Activated CD4-positive, alpha-beta T cell treated with anti-CD3 and anti-CD28 coated beads for 1 hour (primary cell): ENCODE measurements around the gene ZNF654.
A peak's percentile ranks its signal among the peaks of the same experiment; 100 is the strongest.
"Not testable (repeated sequence)": the region's sequence is repeated elsewhere in the genome, so short reads cannot be mapped to it uniquely, and the experiment has no call there.

Experiments used
- DNase-seq: peaks from one replicate; pipeline ENCODE4 v3.0.0-alpha.2; 2020

ZNF654 gene

GRCh38 chr3:88058581-88059379 lies at the start of gene ZNF654, which contains the start of gene CGGBP1:
TSS of gene ZNF654 (plus strand) at chr3:88059255. CDS start at chr3:88059320, 65 bp downstream.
TSS of gene CGGBP1 (minus strand) at chr3:88059005. CDS start at chr3:88055976, 3,029 bp downstream.
- DNase-seq = peak; percentile 98

GRCh38 chr3:88010810-88011209 lies 48.2 kb upstream of the ZNF654 start:
- DNase-seq = no peak

- DNase-seq = no peak
Observed at GRCh38 chr3:88013592-88013991, 45.5 kb upstream of the ZNF654 start.

GRCh38 chr3:88015656-88016055 lies 43.4 kb upstream of the ZNF654 start:
- not testable (repeated sequence) for DNase-seq

DNA sequence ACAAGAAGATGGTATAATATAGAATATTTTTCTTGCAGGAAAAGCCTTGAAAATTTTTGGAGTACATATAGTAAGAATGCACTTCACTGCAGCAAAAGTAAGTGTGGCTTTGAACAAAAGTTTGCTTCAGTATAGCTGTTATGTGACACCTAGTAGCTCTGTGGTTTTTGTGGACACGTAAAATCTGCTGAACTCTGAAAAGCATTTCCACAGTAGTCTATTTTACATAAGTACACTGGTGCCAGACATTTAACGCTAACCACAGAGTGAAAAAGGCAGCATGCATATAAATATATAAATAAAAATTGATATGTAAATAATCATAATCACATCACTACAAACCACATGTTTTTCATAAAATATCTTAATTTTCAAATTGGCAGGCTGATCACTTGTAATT lies 40.0 kb upstream of the ZNF654 start:
- DNase-seq = no peak

DNA sequence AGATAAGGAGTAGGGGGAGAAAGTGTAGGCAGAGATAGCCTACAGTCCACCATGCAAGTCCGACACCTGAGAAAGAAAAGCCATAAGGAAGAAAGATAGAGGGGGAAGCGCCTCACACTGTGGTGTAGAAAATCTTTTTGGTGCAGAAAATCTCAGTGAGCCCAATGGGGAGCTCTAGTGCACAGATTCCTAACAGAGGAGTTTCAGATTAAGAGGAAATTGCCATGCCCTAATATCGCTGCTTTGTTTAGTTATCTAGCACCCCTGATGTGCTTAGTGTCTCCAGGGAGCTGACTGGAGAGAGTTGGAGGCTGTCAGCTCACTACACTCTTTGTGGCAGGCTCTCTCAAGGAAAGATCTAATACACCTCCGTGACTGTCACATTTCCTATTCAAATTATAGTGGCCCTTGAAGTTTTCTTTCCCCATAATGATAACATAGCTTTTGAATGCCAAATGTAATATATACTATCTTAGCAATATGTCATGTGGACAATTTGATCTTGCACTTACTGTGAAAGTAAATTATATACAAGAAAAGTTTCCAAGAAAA lies 34.0 kb upstream of the ZNF654 start:
- DNase-seq = no peak

DNA sequence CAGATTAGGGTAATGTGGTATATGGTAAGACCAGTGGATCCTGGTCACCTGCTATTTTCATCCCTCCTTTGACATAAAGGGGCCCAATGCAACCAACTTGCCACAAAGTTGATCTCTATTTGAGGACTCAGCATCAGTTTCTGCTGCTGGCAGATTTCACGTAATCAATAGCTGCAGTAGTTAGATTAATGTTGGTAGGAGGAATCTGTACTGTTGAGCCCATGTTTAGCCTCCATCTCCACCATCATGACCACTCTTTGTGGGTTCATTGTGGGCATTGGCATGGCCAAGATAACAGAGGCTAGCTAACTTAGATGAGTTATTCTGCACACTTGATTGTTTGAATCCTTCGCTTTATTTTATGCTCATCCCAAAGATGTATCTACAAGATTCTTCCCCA lies 30.2 kb upstream of the ZNF654 start:
- no peak for DNase-seq

GRCh38 chr3:88030210-88030609 lies 28.8 kb upstream of the ZNF654 start:
- no peak for DNase-seq

- DNase-seq = no peak
Observed at GRCh38 chr3:88031642-88032077, 27.4 kb upstream of the ZNF654 start.

DNA sequence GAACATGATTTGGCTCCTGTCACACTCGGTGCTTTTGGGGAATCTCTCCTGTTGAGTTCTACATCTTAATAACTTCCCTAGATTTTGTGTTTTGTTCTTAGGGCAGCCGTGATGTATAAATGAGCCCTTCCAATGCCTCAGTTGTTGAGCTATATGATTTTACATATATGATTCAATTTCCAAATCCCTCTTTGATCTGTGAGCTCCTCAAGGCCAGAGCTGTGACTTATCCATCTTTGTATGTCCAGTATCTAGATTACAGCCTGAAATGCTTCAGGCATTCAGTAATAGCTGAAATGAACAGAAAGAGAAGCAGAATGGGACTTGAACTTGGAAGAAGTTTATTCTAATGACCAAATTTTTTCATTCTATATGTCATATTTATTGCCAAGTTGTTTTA lies 26.8 kb upstream of the ZNF654 start:
- DNase-seq = no peak

DNA sequence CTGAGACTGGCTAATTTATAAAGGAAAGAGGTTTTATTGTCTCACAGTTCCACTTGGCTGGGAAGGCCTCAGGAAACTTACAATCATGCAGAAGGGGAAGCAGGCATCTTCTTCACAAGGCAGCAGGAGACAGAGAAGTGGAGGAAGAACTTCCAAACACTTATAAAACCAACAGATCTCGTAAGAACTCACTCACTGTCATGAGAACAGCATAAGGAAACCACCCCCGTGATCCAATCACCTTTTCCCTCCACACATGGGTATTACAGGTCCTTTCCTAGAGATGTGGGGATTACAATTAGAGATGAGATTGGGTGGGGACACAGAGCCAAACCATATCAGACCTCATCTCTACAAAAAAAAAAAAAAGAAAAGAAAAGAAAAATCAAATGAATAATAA lies 26.0 kb upstream of the ZNF654 start:
- no peak for DNase-seq

DNA sequence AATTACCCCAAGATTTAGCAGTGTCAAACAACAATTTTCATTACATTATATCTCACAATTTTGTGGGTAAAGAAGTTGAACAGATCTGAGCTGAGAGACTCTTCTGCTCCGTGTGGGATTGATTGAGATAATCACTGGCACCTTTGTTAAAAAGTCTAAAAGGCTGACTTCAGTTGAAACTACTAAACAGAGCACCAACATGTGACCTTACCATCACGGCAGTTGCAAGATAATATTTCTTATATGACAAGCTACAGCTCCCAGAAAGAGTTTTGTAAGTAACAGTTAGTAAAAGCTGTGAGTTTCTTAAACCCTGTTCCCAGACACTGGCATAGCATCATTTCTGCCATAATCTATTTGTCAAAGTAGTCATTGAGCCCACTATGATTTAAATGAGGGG lies 25.2 kb upstream of the ZNF654 start:
- no peak for DNase-seq

DNA sequence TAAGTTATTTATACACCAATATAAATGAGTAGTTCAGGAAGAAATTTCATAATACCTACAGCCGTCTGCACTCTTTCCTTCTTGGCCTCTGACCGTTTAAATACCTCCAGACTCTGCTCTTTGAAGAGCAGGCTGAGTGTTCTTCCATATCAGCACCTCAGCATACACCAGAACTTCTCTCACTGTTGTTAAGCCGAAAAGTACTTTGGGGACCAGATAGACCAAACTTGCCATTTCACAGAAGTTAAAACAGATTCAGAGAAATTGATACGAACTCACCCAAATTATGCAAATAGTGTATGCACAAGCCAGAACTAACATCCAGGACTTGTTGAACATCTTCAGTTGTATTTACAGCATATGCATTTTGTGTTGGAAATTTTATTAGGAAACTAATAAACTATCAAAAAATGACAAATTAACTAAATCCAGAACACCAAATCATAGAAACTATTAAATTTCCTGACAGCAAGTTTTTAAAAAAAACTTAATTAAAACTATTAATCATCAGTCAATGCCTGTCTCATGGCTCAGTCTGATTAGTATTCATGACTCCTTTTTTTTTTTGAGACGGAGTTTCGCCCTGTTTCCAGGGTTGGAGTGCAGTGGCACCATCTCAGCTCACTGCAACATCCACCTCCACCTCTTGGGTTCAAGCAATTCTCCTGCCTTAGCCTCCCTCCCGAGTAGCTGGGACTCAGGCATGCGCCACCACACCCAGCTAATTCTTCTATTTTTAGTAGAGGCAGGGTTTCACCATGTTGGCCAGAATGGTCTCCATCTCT lies 24.4 kb upstream of the ZNF654 start:
- DNase-seq = no peak

GRCh38 chr3:88036221-88036620 lies 22.8 kb upstream of the ZNF654 start:
- no peak for DNase-seq

DNA sequence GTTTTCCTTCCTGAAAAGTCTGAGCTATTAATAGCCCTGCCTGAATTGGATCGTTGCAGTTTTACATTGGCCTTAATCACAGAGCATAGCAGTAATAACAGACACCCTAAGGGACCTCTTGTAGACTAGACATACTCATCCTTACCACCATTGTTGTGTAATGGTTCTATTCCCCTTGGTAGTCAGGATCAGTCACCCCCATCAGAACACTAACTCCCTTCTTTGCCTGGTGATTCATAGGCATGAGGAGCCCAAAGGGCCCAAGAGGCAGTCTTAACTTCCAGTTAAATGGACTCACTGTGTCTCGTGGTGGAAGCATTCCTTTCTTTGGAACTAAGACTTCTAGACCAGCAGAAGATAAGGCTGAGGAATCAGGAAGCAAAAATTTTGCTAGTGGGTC lies 20.5 kb upstream of the ZNF654 start:
- DNase-seq = no peak

DNA sequence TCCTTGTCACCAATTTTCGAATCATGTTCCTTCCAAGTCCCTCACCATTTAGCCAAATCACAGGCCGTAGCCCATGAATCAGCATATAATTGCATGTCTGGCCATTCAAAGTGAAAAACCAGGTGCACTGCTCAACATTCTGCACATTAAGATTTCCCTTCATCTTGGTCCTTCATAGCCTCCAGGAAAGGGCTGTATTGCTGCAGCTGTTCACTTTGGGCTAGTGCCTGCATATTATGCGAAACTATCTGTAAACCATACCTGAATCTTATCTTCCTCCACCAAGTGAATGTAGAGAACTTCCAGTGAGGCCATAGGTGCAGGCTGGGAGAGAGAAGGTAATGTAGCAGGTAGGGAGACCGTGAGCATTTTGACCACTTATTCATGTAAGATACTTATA lies 18.5 kb upstream of the ZNF654 start:
- DNase-seq = no peak

GRCh38 chr3:88041005-88041404 lies 18.1 kb upstream of the ZNF654 start:
- no peak for DNase-seq

DNA sequence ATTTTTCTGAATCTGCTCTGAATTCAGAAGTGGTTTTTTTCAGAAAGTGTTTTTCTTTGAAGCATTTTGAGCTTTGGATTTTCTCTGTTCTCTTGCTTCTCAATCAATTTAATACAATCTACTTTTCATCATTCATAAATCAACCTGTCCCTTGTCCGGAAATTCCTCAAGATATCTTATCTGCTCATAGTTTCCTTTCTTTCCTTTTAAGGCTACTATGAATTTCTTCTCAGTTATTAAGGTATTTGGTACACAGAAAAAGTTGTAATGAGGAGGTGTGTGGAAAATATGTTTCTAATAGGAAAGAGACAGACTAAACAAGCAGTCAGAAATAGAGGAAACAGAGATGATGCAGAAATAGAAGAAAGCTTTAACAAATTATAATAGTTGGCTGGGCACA lies 14.6 kb upstream of the ZNF654 start:
- no peak for DNase-seq

GRCh38 chr3:88046766-88047165 lies 12.3 kb upstream of the ZNF654 start:
- no peak for DNase-seq

GRCh38 chr3:88057630-88058305 lies 1.3 kb upstream of the ZNF654 start:
- DNase-seq = no peak

DNA sequence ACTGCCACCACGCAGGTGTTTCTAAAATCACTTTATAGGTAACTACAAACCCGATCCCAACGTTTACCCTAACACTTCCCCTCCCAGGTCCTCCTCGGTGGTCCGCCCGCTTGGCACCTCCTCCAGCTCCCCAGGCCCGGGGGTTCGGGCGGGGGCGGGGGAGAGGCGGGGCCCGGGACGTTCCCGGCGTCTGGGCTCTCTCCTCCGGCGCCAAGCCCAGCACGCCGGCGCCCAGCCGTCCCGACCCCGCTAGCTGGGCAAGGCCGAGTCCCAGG lies 812 bp upstream of the ZNF654 start:
- DNase-seq = no peak

DNA sequence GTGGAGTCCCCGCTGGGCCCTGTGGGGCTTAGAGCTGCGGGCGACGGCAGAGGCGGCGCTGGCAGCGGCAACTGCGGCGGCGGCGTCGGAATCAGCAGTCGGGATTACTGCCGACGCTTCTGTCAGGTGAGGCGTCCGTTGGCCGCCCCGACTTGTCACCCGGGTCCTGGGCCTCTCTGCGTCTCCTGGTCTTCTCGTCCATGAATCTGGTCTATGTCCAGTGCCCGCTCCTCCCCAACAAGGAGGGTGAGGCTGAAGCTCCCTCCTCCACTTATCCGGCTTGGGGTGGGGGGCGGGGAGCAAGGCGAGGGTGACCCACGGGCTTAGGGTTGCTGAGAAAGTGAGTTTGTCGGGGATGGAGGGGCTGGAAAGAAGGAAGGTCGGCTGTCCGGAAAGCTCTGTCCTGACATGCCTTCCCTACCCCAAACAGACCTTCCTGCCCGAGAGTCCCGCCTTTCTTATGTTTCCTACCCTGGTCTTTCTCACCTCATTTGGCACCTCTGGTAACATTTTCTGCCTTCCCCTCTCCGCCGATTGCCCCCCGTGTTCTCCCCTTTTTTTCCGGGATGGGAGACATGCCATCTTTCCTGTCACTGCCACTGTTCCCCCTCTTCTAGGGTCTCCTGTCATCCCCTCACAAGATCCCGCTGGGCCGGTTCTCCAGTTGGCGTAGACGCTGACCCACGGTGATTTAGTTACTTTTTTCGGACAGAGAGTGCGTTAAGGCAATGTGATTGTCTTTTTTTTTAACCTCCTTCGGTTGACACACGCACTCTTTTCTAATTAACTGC lies 520 bp downstream of the ZNF654 start:
- no peak for DNase-seq

DNA sequence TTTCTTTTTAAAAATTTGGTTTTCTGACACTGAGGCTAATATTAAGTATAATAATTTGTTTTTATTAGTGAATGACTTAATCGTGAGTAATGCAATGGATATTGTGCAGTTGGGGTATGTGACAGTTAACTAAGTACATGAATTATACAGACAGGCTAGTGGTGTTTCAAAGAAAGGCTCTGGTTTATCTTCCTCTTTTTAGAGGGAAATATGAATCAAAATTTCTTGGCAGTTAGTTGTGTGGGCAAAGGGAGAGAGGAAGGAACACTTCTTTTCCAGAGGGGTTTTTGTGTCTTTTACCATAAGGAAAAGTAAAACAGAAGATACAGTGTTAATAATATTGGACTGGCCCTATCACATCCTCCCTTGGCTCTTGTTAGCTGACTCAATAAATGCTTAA lies 2.7 kb downstream of the ZNF654 start:
- no peak for DNase-seq
